ENCODE measurements around the gene SPATS2.
"Not testable (repeated sequence)": the region's sequence is repeated elsewhere in the genome, so short reads cannot be mapped to it uniquely, and the experiment has no call there.

GRCh38 chr12:49534122-49534521, 166.9 kb downstream of the SPATS2 start:
- TF ChIP-seq CTCF, POLR2A (IDR thresholded peaks at IDR 0.05): not testable (repeated sequence)

All from heart left ventricle (tissue), 13 donors.